K562 (cell line): ENCODE results near the gene IRF5. TPM values are rescaled to one million over a fixed set of nuclear protein-coding genes. Genes with fewer than 3 reads are reported as not detected.

Experiments used
- ATAC-seq: fragments of 200-7000 bp; cut with Tn5 transposase; 3 replicates; pipeline ENCODE4 v1.9.1; 2020; ENCODE audit warnings: moderate library complexity
- BruUV-seq: library from RNA; stranded (reverse); fragments of 400-500 nt; replicated peaks from 2 replicates; lab custom pipeline; 2021; lab: Mats Ljungman, UMichigan
- CTCF ChIA-PET: fragments of 300-600 bp; formaldehyde crosslinking; extraction: SDS; loops from one replicate; lab custom pipeline; 2021; ENCODE audit warnings: low intra/inter-chr PET ratio; lab: Yijun Ruan, JAX
- POLR2A ChIA-PET: fragments of 300-600, 350-650 bp; sonication (Branson Sonifier 250); formaldehyde crosslinking; extraction: SDS; loops from one replicate; lab custom pipeline; 2021; ENCODE audit warnings: antibody characterized with exemption, inconsistent platforms; lab: Yijun Ruan, JAX
- DNase-seq, 4 experiments: peaks; one replicate each; pipeline versions ENCODE4 v3.0.0 to v3.0.0-alpha.2; 2011 to 2018; ENCODE audit warnings: low spot score in 3 of 4, mixed read lengths in 3 of 4; ENCODE audit errors: extremely low read depth in 1 of 4
- FAIRE-seq: peaks from 2 replicates; lab custom pipeline; 2011; peaks lifted over from hg19 to GRCh38; lab: Jason Lieb, UNC
- H2AFZ ChIP-seq: 2 replicates; pipeline ENCODE4 v1.6.0; 2011; ENCODE audit warnings: low read depth, low read length, control low read depth, inconsistent platforms
- H3K27ac ChIP-seq: fragments of 200-600 bp; 3 replicates; pipeline ENCODE4 v1.8.0; 2011; ENCODE audit warnings: low read depth, mild to moderate bottlenecking, control low read depth, inconsistent platforms, low read length, moderate library complexity, mixed read lengths; ENCODE audit errors: extremely low read depth
- H3K27me3 ChIP-seq, 2 experiments: fragments of 300-600 bp in 1 of 2; 2 replicates in 1 of 2; 3 replicates in 1 of 2; pipeline versions ENCODE4 v1.6.0 to v1.8.0; 2011; ENCODE audit warnings: inconsistent platforms in 2 of 2, low read length in 2 of 2, mild to moderate bottlenecking in 1 of 2, mixed read lengths in 1 of 2, moderate library complexity in 1 of 2; ENCODE audit not compliant: control insufficient read depth in 2 of 2, insufficient read depth in 2 of 2
- H3K36me3 ChIP-seq: fragments of 300-600 bp; 3 replicates; pipeline ENCODE4 v1.8.0; 2011; ENCODE audit warnings: mild to moderate bottlenecking, low read length, inconsistent platforms; ENCODE audit not compliant: control insufficient read depth, insufficient read depth
- H3K4me1 ChIP-seq, 2 experiments: fragments of 200-600 bp in 1 of 2; replicated peaks in 1 of 2; 2 replicates in 1 of 2; 3 replicates in 1 of 2; pipeline versions ENCODE4 v1.5.1 to v1.8.0; 2011; ENCODE audit warnings: inconsistent platforms in 2 of 2, low read length in 2 of 2, mild to moderate bottlenecking in 1 of 2, mixed read lengths in 1 of 2, moderate library complexity in 1 of 2; ENCODE audit not compliant: control insufficient read depth in 2 of 2, insufficient read depth in 2 of 2
- H3K4me2 ChIP-seq: 2 replicates; pipeline ENCODE4 v1.6.1; 2011; ENCODE audit warnings: low read length, control low read depth, inconsistent platforms, mixed read lengths; ENCODE audit not compliant: insufficient read depth
- H3K4me3 ChIP-seq: fragments of 200-600 bp; sonication (generic), shearing (Covaris generic); 2 replicates; pipeline ENCODE4 v1.5.1; 2016; ENCODE audit warnings: control low read depth, inconsistent platforms
- H3K79me2 ChIP-seq: fragments of 200-600 bp; 3 replicates; pipeline ENCODE4 v1.8.0; 2011; ENCODE audit warnings: low read length, inconsistent platforms; ENCODE audit not compliant: control insufficient read depth, insufficient read depth
- H3K9ac ChIP-seq, 2 experiments: 2 replicates each; pipeline versions ENCODE4 v1.6.0 to v1.6.1; 2011; ENCODE audit warnings: low read depth in 2 of 2, low read length in 2 of 2, control low read depth in 1 of 2, inconsistent platforms in 1 of 2, mild to moderate bottlenecking in 1 of 2, mixed read lengths in 1 of 2; ENCODE audit not compliant: insufficient read depth in 1 of 2
- H3K9me1 ChIP-seq: one replicate; pipeline ENCODE4 v1.6.0; 2011; ENCODE audit warnings: inconsistent platforms, mild to moderate bottlenecking, low read length, moderate library complexity; ENCODE audit not compliant: control insufficient read depth, insufficient read depth
- H3K9me3 ChIP-seq: replicated peaks from 2 replicates; pipeline ENCODE4 v1.5.1; 2011; ENCODE audit warnings: low read depth, low read length, inconsistent platforms; ENCODE audit not compliant: control insufficient read depth, insufficient read depth
- H4K20me1 ChIP-seq: replicated peaks from 2 replicates; pipeline ENCODE4 v1.6.1; 2011; ENCODE audit warnings: low read length, inconsistent platforms, mixed read lengths; ENCODE audit not compliant: control insufficient read depth, insufficient read depth
- ZC3H11A ChIP-seq: IDR thresholded peaks from 2 replicates; pipeline ENCODE4 v1.6.1; 2012; ENCODE audit warnings: low read depth, low read length, improper control_type of control experiment
- ZNF277 ChIP-seq: fragments of 250-450 bp; sonication (Bioruptor Pico); IDR thresholded peaks from 2 replicates; pipeline ENCODE4 v1.8.0; 2022; ENCODE audit warnings: inconsistent platforms, mild to moderate bottlenecking, moderate library complexity, borderline replicate concordance
- ZNF316 ChIP-seq: fragments of 450-650 bp; IDR thresholded peaks from 2 replicates; pipeline ENCODE4 v1.6.1; 2016
- ZNF740 ChIP-seq, 3 experiments: fragments of 200-800 bp in 1 of 3; sonication (Bioruptor generic) in 1 of 3; sonication (generic) in 1 of 3; formaldehyde crosslinking in 1 of 3; IDR thresholded peaks; 2 replicates each; pipeline versions ENCODE4 v1.6.1 to v1.8.0; 2016 to 2022; ENCODE audit warnings: mild to moderate bottlenecking in 2 of 3, missing compliant biosample characterization in 2 of 3, missing genetic modification characterization in 2 of 3, missing genetic modification reagents in 1 of 3
- WGBS: fragments of 100-300 bp; shearing (Covaris generic); methylation state at CpG from one replicate; pipeline ENCODE4 v1.1.6; 2016; ENCODE audit warnings: low coverage, mixed read lengths; ENCODE audit not compliant: insufficient coverage; ENCODE audit errors: missing lambda C conversion rate; 5-methylcytosine and 5-hydroxymethylcytosine counted together
- in situ Hi-C: fragments of 300-500 bp; cut with MboI; formaldehyde crosslinking; loops from 4 replicates; pipeline ENCODE4 v1.15.0; 2018; ENCODE audit warnings: inconsistent platforms, mixed read lengths
- intact Hi-C: fragments of 100-400 bp; cut with micrococcal nuclease; formaldehyde crosslinking; loops from 2 replicates; pipeline ENCODE4 v1.14.2; 2022
- polyA plus RNA-seq, 8 experiments: library from polyadenylated mRNA; depleted of rRNA in 4 of 8; stranded (reverse) in 5 of 8; unstranded in 3 of 8; fragments of >200 nt; fragmentation: Nextera tagmentation in 2 of 8; fragmentation: Illumina TruSeq in 1 of 8; extraction: Ambion mirVana in 2 of 8; extraction: Trizol in 1 of 8; gene quantifications; 2 replicates each; pipeline versions ENCODE4 v1.2.1 to v1.2.3, GENCODE V29; 2011 to 2014; ENCODE audit warnings: inconsistent platforms in 1 of 8, missing spikeins in 1 of 8
- total RNA-seq, 7 experiments: library from RNA; depleted of rRNA in 6 of 7; stranded (reverse); fragments of >200 nt in 6 of 7; fragmentation: Illumina TruSeq in 2 of 7; extraction: Trizol in 2 of 7; gene quantifications; 2 replicates each; pipeline versions ENCODE4 v1.2.1 to v1.2.3, GENCODE V29; 2011 to 2021; ENCODE audit warnings: low replicate concordance in 1 of 7

The IRF5 gene
- total and polyA plus RNA-seq, 9 of the 15 experiments (the other 6 are each of a cell fraction or from before 2014, with no cell fraction given), result 0.04 TPM; not detected in 8

GRCh38 chr7:128917122-128917521 lies 20.6 kb upstream of the IRF5 start:
- DNase-seq (no peak), FAIRE-seq (no peak), ATAC-seq (no peak)
- H2AFZ ChIP-seq, result no peak overlapping the region
- H3K4me2 ChIP-seq, result no peak overlapping the region
- no peaks in the 10 kb centered on the region for H3K9me1 ChIP-seq
- WGBS, result 4% methylated on average over 2 of the region's 2 CpGs
- H3K9ac ChIP-seq, result no peak overlapping the region
- intact Hi-C loops (no loop called here), in situ Hi-C loops (no loop called here)
- BruUV-seq, result no TSS peak
- TF ChIP-seq ZNF316 (peak; percentile 70), ZNF740 (CRISPR knock-in tag; IDR thresholded peaks at IDR 0.05) (no peak), ZNF740 (tag; IDR thresholded peaks at IDR 0.05) (no peak), ZC3H11A (no peak), ZNF277 (CRISPR knock-in tag) (no peak)
- no peak overlapping the region for H3K4me3 ChIP-seq
- POLR2A ChIA-PET, result no interaction called here
- CTCF ChIA-PET, result no interaction called here
- H3K9me3 ChIP-seq, result no peaks in the 10 kb centered on the region; the same call in 1 of the 2 replicates
- no peaks in the 10 kb centered on the region for H3K79me2 ChIP-seq
- no peaks in the 10 kb centered on the region for H3K36me3 ChIP-seq
- no peak overlapping the region for H3K27ac ChIP-seq
- H3K4me1 ChIP-seq, result peaks cover 0 to 17% of the 10 kb centered on the region in 2 experiments; a peak in 2 of 5 replicates
- H4K20me1 ChIP-seq, result peaks cover 3% of the 10 kb centered on the region; the same call in 1 of the 2 replicates
- H3K27me3 ChIP-seq, result peaks cover 68 to 77% of the 10 kb centered on the region in 2 experiments
